HFF-Myc (cell line): Measurements from ENCODE around the gene FNTB.
A peak's percentile ranks its signal among the peaks of the same experiment; 100 is the strongest.

Experiments used
- DNase-seq: peaks from one replicate; pipeline ENCODE4 v3.0.0-alpha.2; 2011; ENCODE audit warnings: low read depth; ENCODE audit errors: extremely low read depth
- H3K4me3 ChIP-seq: replicated peaks from 2 replicates; pipeline ENCODE4 v1.5.1; 2011; ENCODE audit warnings: low read depth, mild to moderate bottlenecking, control low read depth, low read length
- TF ChIP-seq, protein P1 (sequence below): IDR thresholded peaks from 2 replicates; pipeline ENCODE4 v1.5.1; 2012; ENCODE audit warnings: mild to moderate bottlenecking, low read depth, low read length, control low read depth; ENCODE audit errors: missing control alignments

The FNTB gene

DNA sequence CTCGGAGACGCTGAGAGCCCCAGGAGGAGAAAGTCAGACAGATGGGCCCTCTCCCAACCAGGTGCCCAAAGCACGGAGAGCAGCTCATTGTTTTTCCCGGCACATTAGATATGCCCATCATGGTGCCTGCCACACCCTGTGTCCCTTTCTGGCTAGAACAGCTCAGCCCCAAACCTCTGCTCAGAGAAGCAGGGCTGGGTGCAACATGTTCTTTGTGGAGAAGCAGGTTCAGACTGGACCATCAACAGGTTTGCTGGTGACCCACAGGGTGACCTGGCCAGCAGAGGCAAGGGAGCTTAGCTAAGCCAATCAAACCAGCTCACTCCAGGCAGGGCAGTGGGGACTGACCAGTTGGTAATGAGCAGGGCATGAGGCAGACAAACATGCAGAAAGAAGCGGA is 28.0 kb upstream of the FNTB start:
- no peak overlapping the region for H3K4me3 ChIP-seq
- DNase-seq: no peak
- TF ChIP-seq, protein P1, sequence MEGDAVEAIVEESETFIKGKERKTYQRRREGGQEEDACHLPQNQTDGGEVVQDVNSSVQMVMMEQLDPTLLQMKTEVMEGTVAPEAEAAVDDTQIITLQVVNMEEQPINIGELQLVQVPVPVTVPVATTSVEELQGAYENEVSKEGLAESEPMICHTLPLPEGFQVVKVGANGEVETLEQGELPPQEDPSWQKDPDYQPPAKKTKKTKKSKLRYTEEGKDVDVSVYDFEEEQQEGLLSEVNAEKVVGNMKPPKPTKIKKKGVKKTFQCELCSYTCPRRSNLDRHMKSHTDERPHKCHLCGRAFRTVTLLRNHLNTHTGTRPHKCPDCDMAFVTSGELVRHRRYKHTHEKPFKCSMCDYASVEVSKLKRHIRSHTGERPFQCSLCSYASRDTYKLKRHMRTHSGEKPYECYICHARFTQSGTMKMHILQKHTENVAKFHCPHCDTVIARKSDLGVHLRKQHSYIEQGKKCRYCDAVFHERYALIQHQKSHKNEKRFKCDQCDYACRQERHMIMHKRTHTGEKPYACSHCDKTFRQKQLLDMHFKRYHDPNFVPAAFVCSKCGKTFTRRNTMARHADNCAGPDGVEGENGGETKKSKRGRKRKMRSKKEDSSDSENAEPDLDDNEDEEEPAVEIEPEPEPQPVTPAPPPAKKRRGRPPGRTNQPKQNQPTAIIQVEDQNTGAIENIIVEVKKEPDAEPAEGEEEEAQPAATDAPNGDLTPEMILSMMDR: no peak

DNA sequence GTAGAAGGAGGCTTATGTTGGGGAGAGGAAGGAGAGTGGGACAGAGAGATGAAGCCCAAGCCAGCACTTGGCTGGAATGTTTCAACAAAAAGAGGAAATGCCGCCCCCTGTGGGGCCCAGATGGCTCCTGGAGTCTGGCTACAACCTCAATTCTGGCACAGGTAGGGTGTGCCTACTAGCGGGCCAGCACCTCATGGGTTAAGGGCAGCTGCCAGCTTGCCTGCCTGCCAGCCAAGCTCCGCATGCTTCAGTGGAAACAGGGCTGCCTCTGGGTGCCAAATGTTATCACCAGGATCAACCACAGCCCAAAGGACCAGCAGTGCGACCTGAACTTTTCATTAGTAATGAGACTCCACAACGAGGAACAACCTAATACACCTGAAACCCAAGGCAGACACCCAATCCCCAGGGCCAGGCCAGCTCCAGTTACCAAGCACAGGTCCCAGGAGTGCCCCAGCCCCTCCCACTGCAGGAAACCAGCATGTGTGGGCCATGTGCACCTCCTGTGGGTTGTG is 25.9 kb upstream of the FNTB start:
- no peak for DNase-seq
- TF ChIP-seq, protein P1: no peak
- H3K4me3 ChIP-seq: no peak overlapping the region

DNA sequence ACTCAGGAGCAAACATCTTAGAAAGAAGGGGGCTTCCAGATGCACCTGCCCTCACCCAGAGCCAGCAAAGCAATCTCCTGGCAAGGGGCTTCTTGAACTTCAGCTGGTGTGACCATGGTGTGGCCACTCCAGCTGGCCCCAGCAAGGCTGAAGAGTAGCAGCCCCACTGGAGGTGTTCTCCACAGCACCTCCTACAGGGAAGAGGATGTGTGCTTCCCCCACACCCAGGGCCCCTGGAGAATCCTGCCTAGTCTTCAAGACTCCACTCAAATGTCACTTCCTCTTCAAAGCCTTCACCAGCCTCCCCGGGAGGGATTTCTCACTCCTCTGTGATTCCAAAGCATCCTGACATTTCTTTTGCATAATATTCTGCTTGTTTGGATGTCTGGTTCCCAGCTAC is 23.1 kb upstream of the FNTB start:
- no peak for DNase-seq
- H3K4me3 ChIP-seq: no peak overlapping the region
- TF ChIP-seq, protein P1: peak; percentile 10

DNA sequence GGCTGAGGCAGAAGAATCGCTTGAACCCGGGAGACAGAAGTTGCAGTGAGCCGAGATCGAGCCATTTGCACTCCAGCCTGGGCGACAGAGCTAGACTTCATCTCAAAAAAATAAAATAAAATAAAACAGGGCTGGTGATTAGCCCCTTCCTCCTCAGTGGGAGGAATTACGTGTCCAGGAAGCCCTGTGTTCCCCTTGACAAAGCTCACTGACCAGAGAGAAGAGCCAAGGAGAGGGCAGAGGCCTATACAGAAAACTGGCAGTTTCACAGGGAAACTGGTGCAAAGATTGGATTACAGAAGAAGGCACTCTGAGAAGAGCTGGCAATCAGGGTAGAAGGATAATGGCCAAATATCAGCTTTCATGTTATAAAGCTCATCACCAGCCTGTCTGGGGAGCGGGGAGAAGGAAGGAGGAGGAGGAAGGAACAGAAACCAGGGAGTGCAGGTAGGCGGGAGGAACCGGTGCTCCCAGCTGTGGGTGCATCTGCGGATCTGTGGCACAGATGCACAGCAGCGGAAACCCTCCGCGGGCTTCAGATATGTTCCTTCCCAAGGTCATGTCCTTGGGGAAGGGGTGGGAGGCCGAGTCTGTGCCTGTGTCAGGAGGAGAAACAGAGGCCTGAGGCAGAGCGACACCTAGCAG is 21.2 kb upstream of the FNTB start:
- no peak for DNase-seq
- TF ChIP-seq, protein P1: no peak

DNA sequence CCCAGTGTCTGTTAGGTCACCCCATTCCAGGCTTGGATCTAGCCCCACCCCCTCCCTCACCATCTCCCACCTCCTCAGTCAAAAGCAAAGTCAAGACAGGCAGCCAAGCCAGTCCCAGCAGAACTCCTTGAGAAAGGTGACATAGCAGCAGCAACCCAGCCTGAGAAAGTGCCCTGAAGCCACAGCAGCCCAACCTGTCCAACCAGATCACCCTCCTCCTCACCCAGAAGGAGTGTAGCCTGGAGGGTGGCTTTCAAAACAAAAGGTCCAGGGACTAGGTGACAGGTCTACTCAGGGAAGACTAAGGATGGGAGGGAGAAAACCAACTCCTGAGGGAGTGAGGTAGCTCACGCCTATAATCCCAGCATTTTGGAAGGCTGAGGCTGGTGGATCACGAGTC is 19.7 kb upstream of the FNTB start:
- TF ChIP-seq, protein P1: no peak

More for the DNA sequence above, 21.2 kb upstream of the FNTB start:
- no peak overlapping the region for H3K4me3 ChIP-seq

DNA sequence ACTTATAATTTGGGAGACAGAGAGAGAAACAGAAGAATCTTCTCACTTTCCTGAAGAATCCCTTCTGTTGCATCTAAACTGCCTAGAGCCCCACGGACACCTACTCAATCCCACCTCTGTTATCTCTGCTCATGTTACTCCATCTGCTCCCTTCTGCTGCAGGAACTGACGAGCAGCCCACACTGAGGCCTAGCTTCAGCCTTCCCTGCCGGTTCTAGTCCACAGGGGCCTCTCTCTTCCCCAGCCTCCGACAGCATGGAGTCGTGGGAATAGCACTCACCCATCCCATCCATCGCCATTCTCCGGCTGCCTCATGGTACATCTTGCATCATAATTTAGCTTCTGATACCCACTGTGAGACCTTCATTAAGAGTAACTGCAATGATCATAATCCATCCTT is 18.5 kb upstream of the FNTB start:
- TF ChIP-seq, protein P1: no peak
- H3K4me3 ChIP-seq: no peak overlapping the region
- no peak for DNase-seq

More for the DNA sequence above, 19.7 kb upstream of the FNTB start:
- DNase-seq: no peak
- no peak overlapping the region for H3K4me3 ChIP-seq

DNA sequence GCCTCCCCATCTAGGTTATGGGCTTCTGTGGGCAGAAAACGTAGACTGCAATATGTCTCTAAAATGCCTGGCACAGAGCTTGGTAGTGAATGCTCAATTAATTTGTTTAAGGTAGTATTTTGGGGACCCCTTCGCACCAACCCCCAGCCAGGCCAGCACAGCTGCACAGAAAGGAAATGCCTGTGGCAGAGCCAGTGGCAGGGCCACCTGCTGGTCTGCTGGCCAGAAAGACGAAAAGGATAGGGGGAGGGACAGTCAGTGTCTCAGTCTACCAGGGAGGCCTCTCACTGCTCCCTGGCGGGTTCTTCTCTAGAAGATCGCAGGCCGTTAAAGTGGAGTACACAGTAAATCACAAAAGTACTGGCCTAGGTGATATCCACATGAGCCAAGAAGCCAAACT is 18.0 kb upstream of the FNTB start:
- no peak for DNase-seq
- TF ChIP-seq, protein P1: no peak
- H3K4me3 ChIP-seq: no peak overlapping the region
